Measurements from ENCODE around the gene GRHL1.

GRCh38 chr2:9937258-9937657, 14.2 kb upstream of the GRHL1 start:
- TF ChIP-seq CTCF (IDR thresholded peaks at IDR 0.05; ENCODE audit: low read length) (no peak), EZH2 (optimal IDR thresholded peaks at IDR 0.05; ENCODE audit: low read depth, low read length) (no peak)
